ENCODE measurements around the gene CIC.

DNA sequence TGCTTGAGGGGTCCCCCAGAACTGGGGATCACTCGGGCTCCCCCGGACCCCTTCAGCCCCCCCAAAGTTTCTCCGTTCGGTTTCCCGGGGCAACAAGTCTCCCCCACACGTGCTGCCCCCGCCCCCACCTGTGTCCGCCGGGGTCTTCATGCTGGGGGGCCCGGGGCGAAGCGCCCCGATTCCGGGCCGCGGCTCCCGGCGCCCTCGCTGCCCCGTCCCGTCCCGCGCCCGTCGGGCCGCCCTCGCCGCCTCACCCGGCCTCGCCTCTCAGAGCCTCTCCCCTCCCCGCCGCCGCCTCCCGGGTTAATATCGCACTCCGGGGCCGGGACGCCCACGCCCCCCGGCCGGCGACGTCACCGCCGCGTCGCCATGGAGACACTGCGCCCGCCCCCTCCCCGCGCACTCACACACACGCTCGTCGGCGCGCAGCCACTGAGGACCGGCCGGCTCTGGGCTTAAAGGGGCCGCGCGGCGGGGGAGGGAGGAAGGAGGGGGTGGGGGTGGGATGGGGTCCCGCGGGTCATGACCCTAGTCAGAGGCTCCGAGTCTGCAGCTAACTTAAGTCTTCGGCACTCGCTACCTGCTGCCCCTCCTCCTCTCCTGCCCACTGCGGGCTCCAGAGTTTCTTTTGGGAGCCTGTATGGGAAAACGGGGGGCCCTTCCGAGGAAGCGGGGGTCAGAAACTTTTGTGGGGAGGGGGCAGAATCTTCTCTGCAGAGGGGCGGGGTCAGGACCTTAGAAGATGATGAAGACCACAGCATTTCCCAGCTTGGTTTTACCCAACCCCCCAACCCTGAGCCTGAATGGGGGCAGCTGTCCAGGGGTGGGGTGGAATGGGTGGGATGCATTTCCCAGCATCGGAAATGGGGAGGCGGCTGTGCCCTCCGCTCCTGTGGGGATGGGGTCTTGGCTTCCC lies 13.9 kb upstream of the CIC start, which contains the start of gene ERF:
- TF ChIP-seq POLR2A (IDR thresholded peaks at IDR 0.05) (peak; percentile 95), CTCF (IDR thresholded peaks at IDR 0.05) (peak in 1 of 3 experiments; percentile 22)
